ENCODE data around the gene ANGPTL2.

ANGPTL2 gene

DNA sequence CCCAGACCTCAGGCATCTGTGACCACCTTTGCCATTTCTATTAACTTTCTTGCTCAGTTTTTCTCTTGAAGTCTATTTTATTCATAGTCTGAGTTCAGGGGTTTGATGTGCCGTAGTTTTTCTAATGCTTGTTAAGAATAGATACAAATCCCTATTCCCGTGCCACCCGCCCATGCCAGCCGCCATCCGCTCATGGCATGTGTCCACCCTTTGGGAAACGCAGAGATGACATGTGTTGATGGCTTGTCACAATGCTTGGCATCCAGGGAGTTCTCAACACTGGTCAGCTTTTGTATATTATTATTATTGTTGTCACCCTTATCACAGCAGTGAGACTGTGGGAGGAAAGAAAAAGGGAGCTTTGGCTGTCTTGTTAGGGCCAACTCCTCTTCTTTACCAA, 17.3 kb upstream of the ANGPTL2 start:
- DNase-seq (ENCODE audit: extremely low read depth, low read depth): no peak
- TF ChIP-seq, protein P1, sequence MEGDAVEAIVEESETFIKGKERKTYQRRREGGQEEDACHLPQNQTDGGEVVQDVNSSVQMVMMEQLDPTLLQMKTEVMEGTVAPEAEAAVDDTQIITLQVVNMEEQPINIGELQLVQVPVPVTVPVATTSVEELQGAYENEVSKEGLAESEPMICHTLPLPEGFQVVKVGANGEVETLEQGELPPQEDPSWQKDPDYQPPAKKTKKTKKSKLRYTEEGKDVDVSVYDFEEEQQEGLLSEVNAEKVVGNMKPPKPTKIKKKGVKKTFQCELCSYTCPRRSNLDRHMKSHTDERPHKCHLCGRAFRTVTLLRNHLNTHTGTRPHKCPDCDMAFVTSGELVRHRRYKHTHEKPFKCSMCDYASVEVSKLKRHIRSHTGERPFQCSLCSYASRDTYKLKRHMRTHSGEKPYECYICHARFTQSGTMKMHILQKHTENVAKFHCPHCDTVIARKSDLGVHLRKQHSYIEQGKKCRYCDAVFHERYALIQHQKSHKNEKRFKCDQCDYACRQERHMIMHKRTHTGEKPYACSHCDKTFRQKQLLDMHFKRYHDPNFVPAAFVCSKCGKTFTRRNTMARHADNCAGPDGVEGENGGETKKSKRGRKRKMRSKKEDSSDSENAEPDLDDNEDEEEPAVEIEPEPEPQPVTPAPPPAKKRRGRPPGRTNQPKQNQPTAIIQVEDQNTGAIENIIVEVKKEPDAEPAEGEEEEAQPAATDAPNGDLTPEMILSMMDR (IDR thresholded peaks at IDR 0.05; ENCODE audit: low read depth, low read length): no peak

GRCh38 chr9:127139071-127139731, 16.8 kb upstream of the ANGPTL2 start:
- TF ChIP-seq, protein P1 (IDR thresholded peaks at IDR 0.05; ENCODE audit: low read depth, low read length): no peak
- DNase-seq (ENCODE audit: extremely low read depth, low read depth): no peak

- TF ChIP-seq, protein P1 (IDR thresholded peaks at IDR 0.05; ENCODE audit: low read depth, low read length): no peak
- no peak for DNase-seq (ENCODE audit: extremely low read depth, low read depth)
Measured at GRCh38 chr9:127138444-127138843, 16.0 kb upstream of the ANGPTL2 start.

DNA sequence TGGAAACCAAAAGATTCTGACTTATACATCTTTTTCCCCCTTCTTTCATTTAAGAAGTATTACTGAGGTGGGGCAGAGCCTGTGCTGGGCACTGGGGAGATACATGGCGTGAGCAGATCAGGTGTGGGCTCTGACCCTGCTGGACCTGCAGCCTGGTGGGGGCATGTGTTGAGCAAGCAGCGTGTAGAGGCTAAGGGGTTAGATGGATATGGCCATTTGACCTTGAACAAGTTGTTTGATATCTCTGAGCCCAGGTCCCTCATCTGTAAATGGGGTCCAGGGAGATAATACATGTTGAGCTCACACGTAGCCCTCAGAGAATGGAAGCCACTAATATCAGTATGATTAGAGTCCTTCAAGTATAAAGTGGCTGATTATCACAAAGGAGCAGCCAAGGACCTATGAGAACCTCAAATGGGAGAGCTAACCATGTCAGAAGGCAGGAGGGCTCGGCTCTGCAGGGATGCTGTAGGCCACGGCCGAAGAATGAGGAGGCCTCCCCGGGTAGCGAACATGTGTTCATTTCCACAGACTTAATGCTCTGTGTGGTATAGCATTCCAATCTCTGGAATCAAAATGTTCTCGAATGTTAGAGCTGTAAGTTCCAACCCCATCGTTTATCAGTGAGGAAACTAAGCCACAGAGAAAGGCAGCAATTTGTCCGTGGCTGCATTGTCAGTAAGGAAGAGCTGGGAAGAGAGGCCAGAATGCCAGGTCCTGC, 15.4 kb upstream of the ANGPTL2 start:
- TF ChIP-seq, protein P1 (IDR thresholded peaks at IDR 0.05; ENCODE audit: low read depth, low read length): no peak
- DNase-seq (ENCODE audit: extremely low read depth, low read depth): no peak

DNA sequence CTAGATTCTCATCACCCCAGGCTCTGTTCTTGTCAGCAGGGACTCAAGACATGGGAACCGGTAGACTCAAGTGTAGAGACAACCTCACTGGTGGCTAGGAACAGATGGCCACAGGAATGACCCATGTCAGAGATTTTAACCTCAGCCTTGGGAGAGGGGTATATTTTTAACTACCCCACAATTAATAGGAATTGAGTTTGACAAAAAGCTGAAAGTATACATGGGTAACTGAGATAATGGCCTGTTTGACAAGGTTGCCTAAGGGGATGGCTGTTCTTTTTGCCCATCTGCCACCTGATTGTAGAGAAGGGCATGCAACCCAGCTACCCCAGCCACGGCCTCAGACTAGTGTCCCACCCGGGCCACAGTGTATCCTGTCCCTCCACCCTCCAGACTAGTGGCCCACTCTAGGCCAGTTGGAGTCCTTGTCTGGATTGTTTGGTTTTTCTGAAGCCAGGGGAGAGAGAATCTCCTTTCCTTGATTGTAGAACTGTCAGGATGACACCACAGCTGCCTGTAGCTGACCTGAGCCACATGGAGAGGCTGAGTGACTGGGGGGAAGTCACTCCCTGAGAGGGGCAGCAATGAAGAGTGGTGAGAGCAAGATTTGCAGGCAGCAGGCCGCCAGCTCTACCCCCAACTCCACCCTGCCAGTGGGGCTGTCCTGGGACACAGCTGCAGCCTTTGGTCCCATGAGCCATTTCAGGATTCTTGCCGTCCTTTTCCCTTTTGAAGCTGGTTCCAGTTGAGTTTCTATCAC, 14.6 kb upstream of the ANGPTL2 start:
- TF ChIP-seq, protein P1 (IDR thresholded peaks at IDR 0.05; ENCODE audit: low read depth, low read length): no peak
- no peak for DNase-seq (ENCODE audit: extremely low read depth, low read depth)

DNA sequence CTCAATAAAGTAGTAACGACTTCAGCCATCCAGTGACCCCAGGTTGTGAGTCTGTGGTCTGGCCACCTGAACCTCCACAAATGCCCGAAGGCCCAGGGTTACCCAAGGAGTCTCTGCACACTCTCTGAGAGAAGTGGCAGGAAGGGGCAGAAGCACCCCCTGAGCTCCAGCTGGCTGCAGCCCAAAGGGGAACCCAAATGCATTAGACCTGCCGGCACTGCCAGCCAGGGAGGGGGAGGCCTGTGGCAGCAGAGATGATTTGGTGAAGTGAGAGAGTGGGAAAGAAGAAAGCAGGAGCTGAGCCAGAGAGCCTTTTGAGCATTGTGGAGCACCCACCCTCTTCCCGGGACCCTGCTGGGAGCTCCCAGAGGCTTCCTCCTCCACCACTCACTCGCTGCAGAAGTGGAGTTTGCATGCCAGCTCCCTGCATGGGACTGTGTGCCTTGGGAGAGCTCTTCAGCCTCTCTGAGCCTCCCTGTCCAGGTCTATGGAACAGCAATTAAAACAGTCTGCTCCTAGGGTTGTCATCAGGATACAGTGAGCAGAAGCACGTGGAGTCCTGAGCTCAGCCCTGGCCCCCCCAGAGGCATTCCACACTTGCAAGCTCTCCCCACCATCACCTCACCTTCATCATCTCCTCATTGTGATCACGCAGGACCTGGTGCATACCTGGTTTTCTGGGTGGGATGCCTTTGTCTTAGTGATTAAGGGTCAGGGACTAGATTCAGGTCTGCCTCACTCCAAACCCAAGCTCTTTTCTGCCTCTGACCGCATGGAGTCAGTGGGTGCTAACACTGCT, 13.8 kb upstream of the ANGPTL2 start:
- TF ChIP-seq, protein P1 (IDR thresholded peaks at IDR 0.05; ENCODE audit: low read depth, low read length): no peak
- DNase-seq (ENCODE audit: extremely low read depth, low read depth): no peak

All from AG09319 (cell line).